Endothelial cell of umbilical vein (primary cell): Measurements from ENCODE around the gene TRAP1. TPM values are rescaled to one million over a fixed set of nuclear protein-coding genes. Genes with fewer than 3 reads are reported as not detected.

Experiments used
- BruUV-seq: library from RNA; stranded (reverse); fragments of 400-500 nt; replicated peaks from 2 replicates; lab custom pipeline; 2021; lab: Mats Ljungman, UMichigan
- CTCF ChIA-PET: fragments of 300-600, 350-600 bp; sonication (Branson Sonifier 250); formaldehyde crosslinking; loops from one replicate; lab custom pipeline; 2021; ENCODE audit warnings: antibody characterized with exemption, inconsistent platforms; lab: Charles Lee
- POLR2A ChIA-PET: fragments of 300-600, 350-600 bp; sonication (Branson Sonifier 250); formaldehyde crosslinking; loops from one replicate; lab custom pipeline; 2021; ENCODE audit warnings: antibody characterized with exemption, inconsistent platforms; lab: Charles Lee
- DNase-seq: peaks from one replicate; pipeline ENCODE4 v3.0.0-alpha.2; 2011; ENCODE audit warnings: low read depth, low spot score
- FAIRE-seq: peaks from 2 replicates; lab custom pipeline; 2011; peaks lifted over from hg19 to GRCh38; lab: Jason Lieb, UNC
- H2AFZ ChIP-seq: 2 replicates; pipeline ENCODE4 v1.6.0; 2012; ENCODE audit warnings: low read depth, low read length, control low read depth, inconsistent platforms
- H3K27ac ChIP-seq: 2 replicates; pipeline ENCODE4 v1.5.1; 2011; ENCODE audit warnings: low read depth, mild to moderate bottlenecking, control low read depth, low read length, moderate library complexity; ENCODE audit not compliant: insufficient read depth
- H3K27me3 ChIP-seq, 2 experiments: 2 replicates each; pipeline versions ENCODE4 v1.6.0 to v1.6.1; 2011; ENCODE audit warnings: low read length in 2 of 2, mixed read lengths in 1 of 2; ENCODE audit not compliant: control insufficient read depth in 2 of 2, insufficient read depth in 2 of 2
- H3K36me3 ChIP-seq, 2 experiments: 2 replicates in 1 of 2; 3 replicates in 1 of 2; pipeline ENCODE4 v1.5.1; 2011; ENCODE audit warnings: low read length in 2 of 2, mild to moderate bottlenecking in 1 of 2, moderate library complexity in 1 of 2; ENCODE audit not compliant: control insufficient read depth in 2 of 2, insufficient read depth in 2 of 2; ENCODE audit errors: extremely low read depth in 1 of 2
- H3K4me1 ChIP-seq: 3 replicates; pipeline ENCODE4 v1.5.1; 2011; ENCODE audit warnings: mild to moderate bottlenecking, low read length; ENCODE audit not compliant: control insufficient read depth, insufficient read depth; ENCODE audit errors: extremely low read depth
- H3K4me2 ChIP-seq: 2 replicates; pipeline ENCODE4 v1.6.1; 2011; ENCODE audit warnings: low read length, control low read depth, mixed read lengths; ENCODE audit not compliant: insufficient read depth
- H3K4me3 ChIP-seq, 3 experiments: fragments of 200-600 bp in 1 of 3; sonication (generic), shearing (Covaris generic) in 1 of 3; replicated peaks in 1 of 3; 2 replicates each; pipeline ENCODE4 v1.5.1; 2011 to 2016; ENCODE audit warnings: control low read depth in 3 of 3, low read length in 3 of 3, mild to moderate bottlenecking in 2 of 3, inconsistent platforms in 1 of 3, low read depth in 1 of 3, moderate library complexity in 1 of 3; ENCODE audit not compliant: insufficient read depth in 1 of 3
- H3K79me2 ChIP-seq: 2 replicates; pipeline ENCODE4 v1.6.0; 2012; ENCODE audit warnings: low read length, inconsistent platforms; ENCODE audit not compliant: control insufficient read depth, insufficient read depth
- H3K9ac ChIP-seq: replicated peaks from 2 replicates; pipeline ENCODE3; 2011; ENCODE audit warnings: low read length, control low read depth; ENCODE audit not compliant: insufficient read depth; ENCODE audit errors: extremely low read depth
- H3K9me1 ChIP-seq: replicated peaks from 3 replicates; pipeline ENCODE4 v1.6.0; 2011; ENCODE audit warnings: mild to moderate bottlenecking, low read length; ENCODE audit not compliant: control insufficient read depth, insufficient read depth; ENCODE audit errors: extremely low read depth
- H3K9me3 ChIP-seq: replicated peaks from 2 replicates; pipeline ENCODE4 v1.5.1; 2012; ENCODE audit warnings: low read length, inconsistent platforms; ENCODE audit not compliant: control insufficient read depth, insufficient read depth
- H4K20me1 ChIP-seq: replicated peaks from 2 replicates; pipeline ENCODE3; 2011; ENCODE audit warnings: mild to moderate bottlenecking, low read length; ENCODE audit not compliant: control insufficient read depth, insufficient read depth; ENCODE audit errors: extremely low read depth
- CTCF ChIP-seq, 2 donors: IDR thresholded peaks; 1 replicate in 1 of 2; 2 replicates in 1 of 2; pipeline ENCODE4 v1.5.1; 2011; ENCODE audit warnings: low read length in 2 of 2, mild to moderate bottlenecking in 2 of 2, moderate library complexity in 2 of 2, control low read depth in 1 of 2, inconsistent platforms in 1 of 2, low read depth in 1 of 2; ENCODE audit not compliant: insufficient read depth in 1 of 2; ENCODE audit errors: extremely low read depth in 1 of 2
- EZH2 ChIP-seq: IDR thresholded peaks from 2 replicates; pipeline ENCODE4 v1.6.1; 2012; ENCODE audit warnings: borderline replicate concordance, low read depth, mild to moderate bottlenecking, moderate library complexity, low read length, inconsistent platforms; ENCODE audit not compliant: severe bottlenecking
- FOS ChIP-seq: IDR thresholded peaks from 2 replicates; pipeline ENCODE4 v1.6.1; 2011; ENCODE audit warnings: mild to moderate bottlenecking, low read length, moderate library complexity, borderline replicate concordance; ENCODE audit not compliant: insufficient read depth
- GATA2 ChIP-seq: IDR thresholded peaks from 2 replicates; pipeline ENCODE4 v1.7.0; 2011; ENCODE audit warnings: low read depth, mild to moderate bottlenecking, moderate library complexity, mixed read lengths, low read length; ENCODE audit not compliant: insufficient read length, insufficient read depth
- JUN ChIP-seq: IDR thresholded peaks from 2 replicates; pipeline ENCODE4 v1.6.1; 2011; ENCODE audit warnings: borderline replicate concordance, low read depth; ENCODE audit not compliant: insufficient read length, insufficient read depth
- MYC ChIP-seq: IDR thresholded peaks from one replicate; pipeline ENCODE4 v1.6.1; 2011; ENCODE audit warnings: mild to moderate bottlenecking, low read depth, low read length
- POLR2A ChIP-seq: IDR thresholded peaks from 2 replicates; pipeline ENCODE4 v1.6.1; 2012; ENCODE audit warnings: low read depth, mild to moderate bottlenecking, control low read depth, low read length
- POLR2AphosphoS5 ChIP-seq: IDR thresholded peaks from 2 replicates; pipeline ENCODE4 v1.6.1; 2012; ENCODE audit warnings: low read depth, mild to moderate bottlenecking, control low read depth, low read length, moderate library complexity; ENCODE audit not compliant: insufficient read depth
- dilution Hi-C: fragments of 300-500 bp; cut with MboI; formaldehyde crosslinking; loops from one replicate; pipeline ENCODE4 v1.15.0; 2019; ENCODE audit warnings: low sequenced_read_pairs; ENCODE audit not compliant: extremely low pct_ligation_motif_present
- intact Hi-C: fragments of 100-400 bp; cut with micrococcal nuclease; formaldehyde crosslinking; loops from one replicate; pipeline ENCODE4 v1.10.0; 2022
- polyA plus RNA-seq, 4 experiments: library from polyadenylated mRNA; depleted of rRNA in 3 of 4; stranded (reverse) in 3 of 4; unstranded in 1 of 4; fragments of >200 nt; gene quantifications; 2 replicates each; pipeline versions ENCODE4 v1.2.1 to v1.2.3, GENCODE V29; 2011 to 2012; ENCODE audit warnings: missing spikeins in 1 of 4
- total RNA-seq: library from RNA; stranded (reverse); gene quantifications from 2 replicates; pipeline ENCODE4 v1.2.3, GENCODE V29; 2021

TRAP1 gene
- total and polyA plus RNA-seq, 2 donors (not counting 3 experiments of a cell fraction or from before 2014, with no cell fraction given), result 95.6 to 102 TPM

- TF ChIP-seq FOS (no peak), EZH2 (no peak), CTCF (IDR thresholded peaks at IDR 0.05; ENCODE audit: extremely low read depth in 1 of 2, insufficient read depth in 1 of 2, low read depth in 1 of 2, low read length in 2 of 2) (no peak), POLR2AphosphoS5 (no peak), POLR2A (no peak), JUN (no peak), GATA2 (no peak), MYC (no peak)
- Histone ChIP-seq H3K9me3 (no peaks in the 10 kb centered on the region), H3K4me2 (no peak overlapping the region), H3K79me2 (no peaks in the 10 kb centered on the region), H3K9me1 (no peaks in the 10 kb centered on the region), H2AFZ (no peak overlapping the region), H3K4me3 (no peak overlapping the region), H3K4me1 (no peaks in the 10 kb centered on the region), H3K36me3 (peaks cover 17% of the 10 kb centered on the region in 2 experiments), H4K20me1 (no peaks in the 10 kb centered on the region), H3K9ac (no peak overlapping the region), H3K27me3 (no peaks in the 10 kb centered on the region), H3K27ac (no peak overlapping the region)
- DNase-seq (no peak), FAIRE-seq (no peak)
- dilution Hi-C loops (no loop called here), intact Hi-C loops (no loop called here)
- CTCF ChIA-PET, result interaction anchor here (0.8 kb wide), 1 partner anchor 18 kb away, joined by 3 read pairs; no protein-coding TSS in a partner anchor
- POLR2A ChIA-PET, result no interaction called here
- BruUV-seq, result no TSS peak
Observed at GRCh38 chr16:3754081-3754703, 36.9 kb upstream of the TRAP1 start.
